GM21381 (cell line): Measurements from ENCODE around the gene ZNF101.

Experiments used
- ATAC-seq: cut with Tn5 transposase; IDR thresholded peaks from one replicate; pipeline ENCODE4 v1.9.1; 2021; ENCODE audit warnings: mild to moderate bottlenecking, moderate library complexity; ENCODE audit not compliant: unreplicated experiment

Gene ZNF101

DNA sequence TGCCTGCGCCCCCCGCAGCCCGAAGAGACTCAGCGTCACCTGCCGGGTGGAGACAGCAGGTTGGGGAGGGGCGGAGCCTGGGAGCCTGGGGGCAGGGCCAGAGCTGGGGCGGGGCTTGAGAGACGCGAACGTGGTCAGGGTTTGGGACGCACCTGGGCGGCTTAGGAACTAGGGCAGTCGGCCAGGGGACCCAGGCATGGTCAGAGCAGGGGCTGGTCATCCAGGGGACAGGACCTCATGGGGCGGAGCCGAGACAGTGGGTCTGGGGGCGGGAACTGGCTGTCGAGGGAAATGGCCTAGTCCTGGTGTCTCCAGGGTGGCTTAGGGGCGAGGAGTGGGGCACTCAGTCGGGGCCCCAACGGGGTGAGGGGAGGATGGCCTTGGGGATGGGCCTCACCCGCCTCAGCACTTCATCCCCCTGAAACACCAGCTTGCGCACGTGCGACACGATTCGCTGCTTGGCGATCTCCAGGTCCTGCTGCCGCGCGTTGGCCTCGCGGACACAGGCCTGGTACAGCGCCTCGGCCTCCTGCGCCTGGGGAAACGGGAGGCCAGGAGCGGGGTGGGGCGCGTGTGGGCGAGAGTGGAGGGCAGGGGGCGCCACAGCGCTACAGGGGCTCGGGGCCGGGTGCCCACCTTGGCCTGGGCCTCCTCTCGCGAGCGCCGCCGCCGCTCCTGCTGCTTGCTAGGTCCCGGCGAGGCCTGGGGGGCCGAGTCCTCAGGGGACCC, 31.0 kb upstream of the ZNF101 start:
- ATAC-seq = no peak

DNA sequence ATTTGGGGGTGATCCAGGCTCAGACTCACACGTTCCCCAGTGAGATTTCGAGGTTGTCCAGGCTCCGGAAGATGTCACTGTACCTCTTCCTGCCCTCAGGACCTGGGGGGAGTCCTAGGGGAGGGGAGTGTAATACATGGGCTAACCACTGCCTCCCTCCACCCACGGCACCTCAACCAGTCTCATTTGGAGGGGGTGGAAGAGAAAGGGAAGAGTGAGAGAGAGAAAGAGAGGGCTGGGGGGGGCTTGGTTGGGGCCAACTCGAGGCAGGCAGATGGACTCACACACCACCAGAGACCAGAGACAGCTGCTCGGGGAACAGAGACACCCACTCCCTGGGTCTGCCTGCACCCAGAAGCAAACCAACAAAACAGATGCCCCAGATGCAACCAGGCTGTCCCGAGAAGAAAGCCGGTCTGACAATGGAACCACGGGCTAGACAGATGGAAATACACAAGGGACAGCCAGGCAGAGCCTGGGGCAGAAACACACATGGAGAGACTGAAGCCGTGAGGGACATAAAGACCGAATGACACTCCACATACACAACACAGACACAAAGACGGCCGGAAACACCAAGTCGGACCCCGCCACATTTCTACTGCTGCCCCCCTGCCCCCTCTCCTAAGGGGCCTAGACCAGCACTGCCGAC, 26.0 kb upstream of the ZNF101 start:
- ATAC-seq = peak; percentile 17

DNA sequence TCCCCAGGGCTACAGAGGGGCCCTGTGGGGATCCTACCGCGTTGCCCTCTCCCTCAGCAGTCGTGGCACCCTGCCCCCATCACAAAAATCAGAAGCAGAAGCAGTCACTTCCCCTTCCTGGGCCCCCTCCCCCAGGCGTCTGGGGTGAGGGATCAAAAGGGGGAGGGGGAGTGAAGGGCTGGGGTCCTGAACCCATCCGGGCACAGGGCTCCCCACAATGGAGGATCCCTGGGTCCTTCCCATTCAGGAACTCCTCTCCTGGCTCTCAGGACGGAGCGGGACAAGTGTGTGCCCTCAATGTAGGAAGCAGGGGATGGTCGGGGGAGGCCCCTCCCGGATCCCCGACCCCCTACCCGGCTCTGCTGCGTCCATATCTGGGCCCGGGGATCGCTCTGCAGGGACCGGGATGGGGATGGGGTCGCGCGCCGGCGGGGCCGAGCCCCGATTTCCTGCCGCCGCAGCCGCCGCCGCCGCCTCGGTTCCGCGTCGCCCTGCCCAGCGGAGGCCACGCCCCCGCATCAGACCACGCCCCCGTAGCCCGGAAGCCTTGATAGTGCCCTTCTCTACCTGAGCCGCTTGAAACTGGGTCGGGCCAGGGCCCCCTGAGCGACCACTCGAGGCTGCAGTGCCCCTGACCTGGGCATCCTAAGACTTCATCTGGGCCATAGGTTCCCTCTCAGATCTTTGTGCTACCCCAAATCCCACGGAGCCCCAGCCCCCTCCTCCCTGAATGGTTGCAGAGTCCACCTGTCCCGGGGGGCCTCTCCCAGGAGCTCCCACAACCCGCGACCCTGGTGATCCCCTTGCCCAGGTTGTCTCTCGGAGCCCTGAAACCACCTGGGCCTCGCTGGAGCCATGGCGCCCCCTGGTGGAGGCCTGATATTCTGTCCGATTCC, 25.2 kb upstream of the ZNF101 start, which contains the start of gene GMIP:
TSS of gene GMIP (minus strand) at position 500 of the 896 bp plus-strand sequence. CDS start at position 372, 128 bp downstream.
- peak; percentile 66 for ATAC-seq

- ATAC-seq = no peak
These were observed 24.6 kb upstream of the ZNF101 start for GRCh38 chr19:19644054-19644388.

DNA sequence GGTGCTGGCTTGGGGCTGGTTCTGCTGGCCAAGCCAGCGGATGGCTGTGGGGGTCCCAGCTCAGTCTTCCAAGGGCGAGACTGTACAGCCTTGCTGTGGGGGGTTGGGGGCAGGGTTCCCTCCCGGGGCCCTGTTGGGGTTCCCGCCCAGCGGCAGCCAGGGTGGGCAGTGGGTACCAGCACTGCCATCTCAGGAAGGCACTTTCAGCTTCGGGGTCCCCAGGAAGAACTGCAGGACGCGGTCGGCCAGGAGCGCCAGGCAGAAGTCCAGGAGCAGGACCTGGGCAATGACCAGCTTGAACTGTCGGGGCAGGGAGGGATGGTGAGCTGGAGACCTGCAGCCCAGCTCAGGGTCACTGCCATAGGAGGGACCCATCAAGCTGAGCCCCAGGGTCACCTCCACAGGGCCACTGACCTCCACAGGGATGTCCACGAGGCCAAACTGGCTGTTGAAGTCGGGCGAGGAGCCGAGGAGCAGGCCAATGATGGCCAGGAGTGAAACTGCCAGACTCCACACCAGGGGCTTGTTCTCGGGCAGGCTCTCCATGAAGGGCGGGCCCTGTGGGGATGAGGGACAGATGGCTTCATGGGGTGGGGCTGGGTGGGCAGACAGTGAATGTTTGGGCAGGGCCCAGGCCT, 23.3 kb upstream of the ZNF101 start:
- ATAC-seq = no peak

DNA sequence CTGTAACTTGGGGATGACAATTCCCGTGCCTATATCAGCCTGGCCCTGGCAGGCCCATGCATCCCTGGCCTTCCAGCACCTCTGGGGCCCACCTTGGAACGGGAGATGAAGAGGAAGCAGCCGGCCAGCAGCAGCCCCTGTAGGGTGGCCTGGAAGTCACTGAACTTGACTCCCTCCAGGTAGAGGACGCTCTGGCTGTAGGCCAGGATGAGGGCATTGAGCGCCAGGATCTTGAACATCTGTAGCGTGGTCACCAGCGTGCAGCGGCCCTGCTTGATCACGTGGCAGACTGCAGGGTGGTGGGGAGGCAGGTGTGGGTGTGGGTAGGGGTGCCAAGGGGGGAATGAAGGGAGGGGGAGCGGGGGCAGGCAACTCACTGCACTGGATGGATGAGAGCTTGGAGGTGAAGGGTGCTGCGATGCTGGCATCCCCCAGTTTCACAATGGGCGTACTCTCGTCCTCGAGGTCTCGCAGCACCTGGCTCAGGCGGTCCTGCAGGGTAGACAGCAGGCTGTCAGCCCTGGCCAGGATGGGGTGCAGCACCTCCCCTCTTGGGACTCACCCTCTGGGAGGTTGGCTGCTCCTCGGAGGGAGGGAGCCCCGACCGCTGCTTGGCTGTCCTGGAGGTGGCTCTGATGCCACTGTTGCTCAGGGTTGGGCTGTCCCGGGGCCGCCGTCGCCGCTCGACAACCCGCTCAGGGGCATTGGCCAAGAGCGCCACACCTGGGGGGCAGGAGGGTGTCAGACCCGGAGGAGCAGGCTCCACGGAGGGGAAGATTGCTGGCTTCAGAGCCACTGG, 21.4 kb upstream of the ZNF101 start:
- no peak for ATAC-seq

DNA sequence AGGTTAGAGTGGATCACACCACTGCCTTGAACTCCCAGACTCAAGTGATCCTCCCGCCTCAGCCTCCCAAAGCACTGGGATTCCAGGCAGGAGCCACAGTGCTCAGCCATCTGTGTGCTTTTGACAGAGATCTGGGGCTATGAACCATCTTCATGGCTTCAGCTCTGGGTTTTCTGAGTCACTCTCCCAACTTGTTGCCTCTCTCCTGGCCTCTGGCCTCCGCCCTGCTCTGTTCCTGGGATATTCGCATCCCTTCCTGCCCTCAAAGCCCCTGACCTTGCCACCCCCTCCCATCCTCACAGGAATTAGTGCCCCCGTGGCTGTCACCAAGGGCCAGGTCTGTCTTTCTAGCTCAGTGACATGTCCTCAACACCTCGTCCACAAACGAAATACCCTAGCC, 19.5 kb upstream of the ZNF101 start:
- ATAC-seq = no peak

DNA sequence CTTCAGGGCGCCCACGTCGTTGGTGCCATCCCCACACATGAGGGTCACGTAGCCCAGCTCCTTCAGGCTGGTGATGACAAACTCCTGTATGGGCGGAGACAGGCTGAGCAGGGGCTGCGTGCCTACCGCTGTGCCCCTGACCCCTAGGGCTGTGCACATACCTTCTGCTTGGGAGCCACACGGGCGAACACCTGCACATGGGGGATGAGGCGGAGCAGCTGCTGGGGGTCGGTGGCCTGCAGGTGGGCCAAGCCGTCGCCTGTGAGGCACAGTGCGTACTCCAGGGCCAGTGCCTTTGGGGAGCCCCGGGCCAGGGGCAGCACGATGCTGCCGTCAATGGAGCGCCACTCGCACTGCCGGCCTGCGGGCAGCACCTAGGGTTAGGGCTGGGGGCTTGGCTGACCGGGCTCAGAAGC, 19.1 kb upstream of the ZNF101 start:
- no peak for ATAC-seq

- ATAC-seq = no peak
These were observed 18.3 kb upstream of the ZNF101 start for GRCh38 chr19:19650331-19650730.

DNA sequence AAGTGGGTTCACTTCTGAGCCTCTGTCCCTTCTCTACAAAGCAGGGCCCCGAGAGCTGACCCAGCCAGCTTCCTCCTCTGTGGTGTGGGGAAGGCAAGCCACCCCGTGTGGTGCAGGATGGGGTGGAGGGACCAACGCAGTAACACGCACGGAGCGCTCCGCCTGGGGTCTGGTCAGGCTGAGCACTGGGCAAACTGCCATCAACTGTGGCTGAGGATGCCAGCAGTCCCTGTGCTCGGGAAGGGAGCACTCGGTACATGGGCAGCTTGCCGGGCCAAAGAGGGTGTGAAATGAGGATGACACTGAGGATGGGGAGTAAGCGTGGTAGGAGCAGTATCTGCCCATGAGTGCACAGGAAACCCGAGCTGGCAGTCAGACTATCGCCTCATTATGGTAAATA, 17.6 kb upstream of the ZNF101 start:
- no peak for ATAC-seq

- no peak for ATAC-seq
These were observed 15.9 kb upstream of the ZNF101 start for GRCh38 chr19:19652482-19653295.

GRCh38 chr19:19653597-19654147, 15.0 kb upstream of the ZNF101 start:
- no peak for ATAC-seq

- ATAC-seq = no peak
These were observed 14.2 kb upstream of the ZNF101 start for GRCh38 chr19:19654441-19654840.

GRCh38 chr19:19655051-19655594, 13.5 kb upstream of the ZNF101 start:
- ATAC-seq = no peak

- ATAC-seq = no peak
These were observed 12.8 kb upstream of the ZNF101 start for GRCh38 chr19:19655641-19656343.

- ATAC-seq = no peak
These were observed 11.9 kb upstream of the ZNF101 start for GRCh38 chr19:19656451-19657396.

DNA sequence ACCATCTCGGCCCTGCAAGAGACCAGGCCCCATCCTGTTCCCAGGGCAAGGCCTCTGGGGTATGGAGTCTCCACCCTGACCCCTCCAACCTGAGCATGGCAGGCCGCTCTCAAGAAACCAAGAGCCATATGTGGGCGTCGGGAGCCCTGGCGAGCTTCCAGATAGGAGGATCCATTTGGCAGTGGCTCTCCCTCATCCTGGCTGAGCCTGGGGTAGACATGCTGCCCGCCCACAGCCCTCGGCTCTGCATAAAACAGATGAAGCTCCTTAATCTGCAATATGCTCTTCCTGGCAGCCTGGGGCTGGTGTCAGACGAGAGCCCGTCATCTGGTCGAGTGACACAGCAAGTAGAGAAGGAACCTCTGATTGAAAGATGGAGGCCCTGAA, 11.2 kb upstream of the ZNF101 start:
- ATAC-seq = no peak
